GM12892 (cell line): ENCODE measurements around the gene LRRC27.

Experiments
- POLR2AphosphoS5 ChIP-seq: IDR thresholded peaks from 2 replicates; pipeline ENCODE4 v1.6.1; 2011; ENCODE audit warnings: low read depth, low read length, control low read depth
- TAF1 ChIP-seq: IDR thresholded peaks from 2 replicates; pipeline ENCODE4 v1.6.1; 2011; ENCODE audit warnings: low read depth, mild to moderate bottlenecking, control low read depth, low read length, borderline replicate concordance

DNA sequence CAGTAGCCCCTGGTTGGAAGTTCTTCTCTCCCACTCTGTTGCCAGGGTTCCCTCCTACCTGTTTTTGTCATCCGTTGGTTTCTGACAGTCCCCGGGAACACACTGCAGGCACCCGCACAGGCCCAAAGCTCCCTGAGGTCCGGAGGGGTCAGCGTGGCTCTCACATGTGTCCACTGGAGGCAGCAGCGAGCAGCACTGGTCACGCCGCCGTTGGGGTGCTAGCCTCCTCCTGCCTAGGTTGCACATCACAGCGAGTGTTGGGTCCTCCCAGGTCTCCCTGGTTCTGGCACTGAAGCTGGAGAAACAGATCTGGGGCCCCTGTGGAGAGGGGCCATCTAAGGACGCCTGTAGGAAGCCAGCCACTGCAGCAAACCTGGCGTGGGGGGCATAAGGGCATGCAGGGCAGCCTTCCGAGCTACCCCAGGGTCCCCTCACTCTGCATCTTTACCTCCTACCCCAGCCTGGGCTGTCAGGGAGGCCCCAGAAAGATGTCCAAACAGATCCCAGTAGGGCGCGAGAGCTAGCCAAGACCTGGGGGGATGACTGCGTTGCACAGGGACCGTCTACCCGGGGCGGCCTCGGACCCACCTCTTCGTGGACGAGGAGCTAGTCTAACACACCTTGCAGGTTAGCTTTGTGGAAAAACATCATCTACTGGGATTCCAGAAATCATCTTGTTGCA lies 28.9 kb downstream of the LRRC27 start:
- no peak for TF ChIP-seq POLR2AphosphoS5
- no peak for TF ChIP-seq TAF1
